Adipocyte (in vitro differentiated cells): ENCODE data around the gene COTL1.

Experiments
- DNase-seq: peaks from one replicate; pipeline ENCODE4 v3.0.0-alpha.2; 2015; ENCODE audit warnings: low read depth
- H3K27me3 ChIP-seq: replicated peaks from 2 replicates; pipeline ENCODE4 v1.7.0; 2013; ENCODE audit warnings: mild to moderate bottlenecking, low read length, moderate library complexity; ENCODE audit not compliant: control insufficient read depth, insufficient read depth
- H3K36me3 ChIP-seq: 2 replicates; pipeline ENCODE4 v1.7.0; 2013; ENCODE audit warnings: low read length, mild to moderate bottlenecking, moderate library complexity; ENCODE audit not compliant: control insufficient read depth, insufficient read depth, severe bottlenecking
- H3K4me1 ChIP-seq: 2 replicates; pipeline ENCODE4 v1.7.0; 2013; ENCODE audit warnings: mild to moderate bottlenecking, low read length, moderate library complexity; ENCODE audit not compliant: control insufficient read depth, insufficient read depth
- H3K4me3 ChIP-seq: 2 replicates; pipeline ENCODE4 v1.7.0; 2013; ENCODE audit warnings: mild to moderate bottlenecking, low read length, moderate library complexity
- H3K9ac ChIP-seq: 2 replicates; pipeline ENCODE4 v1.7.0; 2013; ENCODE audit warnings: mild to moderate bottlenecking, low read length, moderate library complexity
- H3K9me3 ChIP-seq: 2 replicates; pipeline ENCODE4 v1.7.0; 2013; ENCODE audit warnings: mild to moderate bottlenecking, low read length, moderate library complexity; ENCODE audit not compliant: control insufficient read depth

The COTL1 gene, protein sequence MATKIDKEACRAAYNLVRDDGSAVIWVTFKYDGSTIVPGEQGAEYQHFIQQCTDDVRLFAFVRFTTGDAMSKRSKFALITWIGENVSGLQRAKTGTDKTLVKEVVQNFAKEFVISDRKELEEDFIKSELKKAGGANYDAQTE

DNA sequence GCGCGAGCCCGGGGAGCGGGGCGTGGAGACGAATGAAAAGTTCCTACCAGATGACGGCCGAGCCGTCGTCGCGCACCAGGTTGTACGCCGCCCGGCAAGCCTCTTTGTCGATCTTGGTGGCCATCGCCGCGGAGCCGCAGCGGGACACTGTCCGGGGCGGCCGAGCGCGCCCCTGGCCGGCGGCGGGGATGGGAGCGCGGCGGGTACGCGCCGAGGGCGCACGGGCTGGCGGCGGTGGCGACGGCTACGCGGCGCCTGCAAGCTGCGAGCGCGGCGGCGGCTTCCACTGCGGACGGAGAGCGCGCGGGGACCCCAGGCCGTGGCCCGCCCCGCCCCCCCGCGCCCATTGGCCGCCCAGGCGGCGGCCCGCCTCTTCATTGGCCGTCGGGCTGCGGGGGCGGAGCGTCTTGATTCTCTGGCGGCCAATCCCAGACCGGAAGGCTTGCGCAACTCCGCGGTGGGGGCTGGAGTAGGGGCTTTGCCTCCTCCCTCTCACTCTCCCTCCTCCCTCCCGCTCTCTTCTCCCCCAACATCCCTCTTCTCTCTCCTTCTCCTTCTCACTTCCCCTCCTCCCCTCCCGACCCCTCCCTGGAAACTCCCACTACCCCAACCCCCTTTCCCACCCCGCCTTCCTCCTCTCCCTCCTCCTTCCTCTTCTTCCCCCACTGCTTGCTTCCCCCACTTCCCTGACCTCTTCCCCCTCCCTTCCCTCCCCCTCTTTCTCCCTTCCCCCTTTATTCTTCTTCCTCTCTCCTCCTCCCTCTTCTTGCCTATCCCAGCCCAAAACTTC, at the start of gene COTL1:
Gene COTL1, minus strand, starts transcription at position 288 of the 790 bp plus-strand sequence. Its CDS starts 164 bp downstream, at position 124.
- no peaks in the 10 kb centered on the region for H3K9me3 ChIP-seq
- peak within 1 kb of the TSS; percentile 90 for H3K9ac ChIP-seq
- peak within 1 kb of the TSS; percentile 82 for H3K4me3 ChIP-seq
- H3K4me1 ChIP-seq = peaks cover 50% of the 10 kb centered on the region
- H3K27me3 ChIP-seq = no peaks in the 10 kb centered on the region
- H3K36me3 ChIP-seq = no peaks in the 10 kb centered on the region
- peak; percentile 99 for DNase-seq

DNA sequence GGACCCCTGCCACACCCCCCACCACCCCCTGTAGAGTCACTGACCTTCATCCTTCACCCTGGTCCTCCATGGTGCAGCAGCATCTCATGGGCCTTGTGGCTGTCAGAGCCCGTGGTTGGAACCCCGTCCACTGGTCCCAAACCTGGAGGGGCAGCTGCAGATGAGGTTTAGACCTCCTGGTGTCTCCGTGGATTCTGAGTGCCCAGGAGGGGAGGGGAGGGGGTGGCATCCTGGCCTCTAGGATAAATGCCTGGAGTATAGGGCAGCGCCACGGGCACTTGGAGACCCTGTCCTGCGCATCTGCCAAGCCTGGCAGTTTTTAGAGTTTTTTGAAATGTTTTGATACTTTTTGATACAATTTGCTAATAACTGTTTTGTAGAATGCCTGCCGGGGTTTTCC, 48.0 kb upstream of the COTL1 start:
- DNase-seq = no peak
- no peak overlapping the region for H3K4me3 ChIP-seq
- peaks cover 12% of the 10 kb centered on the region for H3K4me1 ChIP-seq
- H3K27me3 ChIP-seq = no peaks in the 10 kb centered on the region
- no peaks in the 10 kb centered on the region for H3K9me3 ChIP-seq
- H3K36me3 ChIP-seq = peaks cover 50% of the 10 kb centered on the region
- no peak overlapping the region for H3K9ac ChIP-seq

DNA sequence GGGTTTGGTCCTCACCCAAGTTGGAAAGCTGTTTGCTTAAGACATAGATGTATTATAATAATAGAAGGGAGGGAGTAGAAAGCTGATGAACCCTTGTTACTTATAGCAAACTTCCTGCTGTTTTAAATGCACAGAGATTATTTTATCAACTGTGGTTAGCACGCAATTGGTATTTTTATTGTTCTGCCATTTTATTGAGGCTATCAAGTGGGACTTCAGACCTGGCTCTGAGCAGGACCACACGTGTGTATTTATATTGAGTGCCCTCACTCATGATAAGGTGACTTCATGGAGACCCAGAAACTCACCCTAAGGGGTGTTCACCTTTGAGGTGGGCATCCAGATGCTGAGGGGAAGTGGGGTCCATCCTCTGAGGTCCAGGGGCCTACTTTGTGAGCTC, 47.5 kb upstream of the COTL1 start:
- H3K9ac ChIP-seq = no peak overlapping the region
- no peak overlapping the region for H3K4me3 ChIP-seq
- no peaks in the 10 kb centered on the region for H3K27me3 ChIP-seq
- no peak for DNase-seq
- no peaks in the 10 kb centered on the region for H3K9me3 ChIP-seq
- H3K36me3 ChIP-seq = peaks cover 55% of the 10 kb centered on the region
- peaks cover 12% of the 10 kb centered on the region for H3K4me1 ChIP-seq

DNA sequence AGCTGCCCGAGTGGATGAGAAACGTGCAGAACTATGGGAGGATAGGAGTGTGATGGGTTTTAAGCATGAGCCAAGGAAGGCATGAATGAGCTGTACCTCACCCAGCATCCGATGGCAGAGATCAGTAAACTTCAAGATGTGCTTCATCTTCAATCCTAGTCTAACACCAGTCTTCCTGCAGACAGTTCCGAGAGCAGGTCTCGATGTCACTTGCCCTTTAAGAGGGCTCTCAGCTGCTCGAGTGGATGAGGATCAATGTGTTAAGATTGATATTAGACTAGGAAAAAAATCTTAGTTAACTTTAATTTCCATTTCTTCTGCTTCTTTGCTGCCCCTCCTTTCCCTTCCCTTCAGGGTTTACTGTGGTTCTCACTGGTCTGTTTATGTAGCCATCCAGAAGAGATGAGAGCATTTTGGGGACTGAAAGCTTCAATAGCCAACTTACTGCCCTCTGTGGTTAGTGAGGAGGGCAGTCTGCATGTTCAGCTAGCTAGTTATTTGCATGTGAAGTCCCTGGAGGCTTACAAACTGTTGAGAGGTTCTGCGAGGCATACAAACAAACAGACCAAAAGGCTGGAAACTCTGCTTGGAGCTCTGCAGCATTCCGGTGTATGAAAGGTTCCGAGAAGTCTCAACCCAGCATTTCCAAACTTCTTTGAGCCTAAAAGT, 45.7 kb upstream of the COTL1 start:
- Histone ChIP-seq H3K4me1 (peaks cover 12% of the 10 kb centered on the region), H3K9me3 (no peaks in the 10 kb centered on the region), H3K36me3 (peaks cover 73% of the 10 kb centered on the region), H3K4me3 (no peak overlapping the region), H3K27me3 (no peaks in the 10 kb centered on the region), H3K9ac (no peak overlapping the region)
- DNase-seq = peak; percentile 24

DNA sequence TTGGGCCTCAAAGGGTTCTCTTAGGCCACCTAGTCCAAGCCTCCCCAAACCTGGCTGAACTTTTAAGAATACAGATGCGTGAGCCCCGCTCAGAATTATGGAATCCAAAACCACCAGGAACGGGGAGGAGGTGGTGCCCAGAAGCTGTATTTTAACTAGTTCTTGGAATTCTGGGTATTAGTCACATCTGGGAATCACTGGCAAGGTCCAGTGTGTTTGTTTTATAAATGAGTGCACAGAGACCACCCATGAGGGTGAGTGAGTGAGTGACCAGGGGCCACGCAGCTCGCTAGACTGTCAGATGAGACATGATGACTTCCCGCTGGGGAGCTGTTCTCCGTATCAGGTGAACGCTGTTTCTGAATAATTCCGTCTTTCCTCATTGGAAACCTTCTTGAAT, 44.6 kb upstream of the COTL1 start:
- Histone ChIP-seq H3K4me3 (no peak overlapping the region), H3K9me3 (no peaks in the 10 kb centered on the region), H3K4me1 (peaks cover 9% of the 10 kb centered on the region), H3K9ac (no peak overlapping the region), H3K27me3 (no peaks in the 10 kb centered on the region), H3K36me3 (peaks cover 84% of the 10 kb centered on the region)
- DNase-seq = no peak

DNA sequence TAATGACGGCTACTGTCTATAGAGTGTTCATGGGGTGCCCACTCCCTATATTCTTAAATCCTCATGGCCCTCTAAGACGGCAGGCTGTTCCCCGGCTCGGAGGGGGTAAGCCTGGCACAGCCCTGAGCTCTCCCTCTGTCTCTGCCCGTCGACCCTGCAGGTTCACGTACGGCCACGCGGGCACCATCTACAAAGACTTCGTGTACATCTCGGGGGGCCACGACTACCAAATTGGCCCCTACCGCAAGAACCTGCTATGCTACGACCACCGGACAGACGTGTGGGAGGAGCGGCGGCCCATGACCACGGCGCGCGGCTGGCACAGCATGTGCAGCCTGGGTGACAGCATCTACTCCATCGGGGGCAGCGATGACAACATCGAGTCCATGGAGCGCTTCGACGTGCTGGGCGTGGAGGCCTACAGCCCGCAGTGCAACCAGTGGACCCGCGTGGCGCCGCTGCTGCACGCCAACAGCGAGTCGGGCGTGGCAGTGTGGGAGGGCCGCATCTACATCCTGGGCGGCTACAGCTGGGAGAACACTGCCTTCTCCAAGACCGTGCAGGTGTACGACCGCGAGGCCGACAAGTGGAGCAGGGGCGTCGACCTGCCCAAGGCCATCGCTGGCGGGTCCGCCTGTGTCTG, 43.7 kb upstream of the COTL1 start:
- no peak for DNase-seq
- peaks cover 8% of the 10 kb centered on the region for H3K4me1 ChIP-seq
- H3K9ac ChIP-seq = no peak overlapping the region
- H3K36me3 ChIP-seq = peaks cover 93% of the 10 kb centered on the region
- no peaks in the 10 kb centered on the region for H3K9me3 ChIP-seq
- no peak overlapping the region for H3K4me3 ChIP-seq
- H3K27me3 ChIP-seq = no peaks in the 10 kb centered on the region

DNA sequence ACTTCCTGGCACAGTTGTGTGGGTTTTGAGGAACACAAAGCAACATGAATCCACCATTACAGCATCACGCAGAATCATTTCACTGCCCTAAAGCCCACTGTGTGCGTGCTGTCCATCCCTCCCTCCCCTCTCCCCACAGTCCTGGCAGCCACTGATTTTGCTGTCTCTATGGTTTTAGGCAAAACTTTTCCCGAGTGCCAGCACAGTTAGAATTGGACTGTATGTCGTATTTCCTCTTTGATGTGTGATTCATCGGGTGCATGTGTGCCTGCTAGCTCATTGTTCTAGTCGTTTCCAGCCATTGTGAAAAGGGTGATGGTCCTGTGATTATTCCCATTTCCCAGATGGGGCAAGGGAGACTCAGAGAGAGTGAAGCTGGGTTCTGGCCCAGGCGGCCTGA, 43.1 kb upstream of the COTL1 start:
- Histone ChIP-seq H3K4me1 (peaks cover 8% of the 10 kb centered on the region), H3K27me3 (no peaks in the 10 kb centered on the region), H3K36me3 (peaks cover 93% of the 10 kb centered on the region), H3K4me3 (no peak overlapping the region), H3K9ac (no peak overlapping the region), H3K9me3 (no peaks in the 10 kb centered on the region)
- DNase-seq = no peak

DNA sequence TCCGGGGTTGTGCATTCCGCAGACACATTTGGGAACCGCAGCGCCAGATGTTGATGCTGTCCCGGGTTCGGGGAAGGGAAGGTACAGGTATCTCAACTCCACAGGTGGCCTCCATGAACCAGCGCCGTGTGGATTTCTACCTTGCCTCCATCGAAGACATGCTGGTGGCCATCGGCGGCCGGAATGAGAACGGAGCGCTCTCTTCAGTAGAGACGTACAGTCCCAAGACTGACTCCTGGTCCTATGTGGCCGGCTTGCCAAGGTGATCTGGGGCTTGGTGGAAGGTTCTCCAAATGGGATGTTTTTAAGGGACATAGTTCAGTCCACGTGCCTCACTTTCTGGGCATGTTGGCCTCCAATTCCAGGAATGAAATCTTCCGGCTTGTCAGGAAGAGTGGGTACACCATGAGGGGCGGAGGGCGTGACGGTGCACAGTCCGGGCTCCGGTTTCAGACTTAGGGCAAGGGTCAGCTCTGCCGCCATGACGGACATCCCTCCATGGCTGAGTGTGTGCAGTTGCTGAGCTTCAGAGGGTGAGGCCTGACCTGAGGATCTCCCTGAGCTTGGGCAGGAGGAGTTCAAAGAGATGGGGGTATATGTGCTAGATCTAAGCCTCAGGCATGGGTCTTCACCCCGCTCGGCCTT, 41.9 kb upstream of the COTL1 start:
- H3K36me3 ChIP-seq = peaks cover 82% of the 10 kb centered on the region
- no peaks in the 10 kb centered on the region for H3K27me3 ChIP-seq
- DNase-seq = no peak
- H3K9ac ChIP-seq = no peak overlapping the region
- H3K9me3 ChIP-seq = no peaks in the 10 kb centered on the region
- H3K4me3 ChIP-seq = no peak overlapping the region
- H3K4me1 ChIP-seq = peaks cover 15% of the 10 kb centered on the region

DNA sequence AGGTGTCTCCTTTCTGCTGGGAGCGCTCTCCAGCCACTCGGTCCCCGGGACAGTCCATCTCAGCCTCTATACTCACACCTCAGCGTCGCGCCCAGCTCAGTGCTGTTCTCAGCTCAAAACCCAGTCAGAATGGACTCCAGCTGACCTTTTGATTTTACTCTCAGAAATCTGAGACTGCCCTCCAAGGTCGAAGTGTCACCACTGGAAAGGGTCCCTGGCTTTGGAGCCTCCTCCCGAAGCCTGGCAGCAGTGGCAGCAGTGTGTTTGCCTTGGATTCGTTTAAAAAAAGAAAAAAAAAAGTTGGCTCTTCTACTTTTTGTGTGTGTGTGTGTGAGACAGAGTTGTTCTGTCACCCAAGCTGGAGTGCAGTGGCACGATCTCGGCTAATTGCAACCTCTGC, 40.8 kb upstream of the COTL1 start:
- H3K36me3 ChIP-seq = peaks cover 74% of the 10 kb centered on the region
- H3K9me3 ChIP-seq = no peaks in the 10 kb centered on the region
- H3K9ac ChIP-seq = no peak overlapping the region
- DNase-seq = no peak
- peaks cover 13% of the 10 kb centered on the region for H3K4me1 ChIP-seq
- H3K27me3 ChIP-seq = no peaks in the 10 kb centered on the region
- H3K4me3 ChIP-seq = no peak overlapping the region

DNA sequence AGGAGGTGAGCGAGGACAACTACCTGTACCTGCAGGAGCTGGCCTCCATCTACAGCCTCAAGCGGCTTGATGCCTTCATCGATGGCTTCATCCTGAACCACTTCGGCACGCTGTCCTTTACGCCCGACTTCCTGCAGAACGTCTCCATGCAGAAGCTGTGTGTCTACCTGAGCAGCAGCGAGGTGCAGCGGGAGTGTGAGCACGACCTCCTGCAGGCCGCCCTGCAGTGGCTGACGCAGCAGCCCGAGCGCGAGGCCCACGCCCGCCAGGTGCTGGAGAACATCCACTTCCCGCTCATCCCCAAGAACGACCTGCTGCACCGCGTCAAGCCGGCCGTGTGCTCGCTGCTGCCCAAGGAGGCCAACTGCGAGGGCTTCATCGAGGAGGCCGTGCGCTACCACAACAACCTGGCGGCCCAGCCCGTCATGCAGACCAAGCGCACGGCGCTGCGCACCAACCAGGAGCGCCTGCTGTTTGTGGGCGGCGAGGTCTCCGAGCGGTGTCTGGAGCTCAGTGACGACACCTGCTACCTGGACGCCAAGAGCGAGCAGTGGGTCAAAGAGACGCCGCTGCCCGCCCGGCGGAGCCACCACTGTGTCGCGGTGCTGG, 39.5 kb upstream of the COTL1 start:
- DNase-seq = no peak
- Histone ChIP-seq H3K4me3 (no peak overlapping the region), H3K9ac (no peak overlapping the region), H3K9me3 (no peaks in the 10 kb centered on the region), H3K36me3 (peaks cover 71% of the 10 kb centered on the region), H3K27me3 (no peaks in the 10 kb centered on the region), H3K4me1 (peaks cover 9% of the 10 kb centered on the region)
